Tibial nerve (tissue), 4 donors: ENCODE data around the gene ERP27. TPM values are rescaled to one million over a fixed set of nuclear protein-coding genes. Genes with fewer than 3 reads are reported as not detected.

Experiments used
- DNase-seq, 2 donors: peaks; one replicate each; pipeline ENCODE4 v3.0.0-alpha.2; 2019; ENCODE audit warnings: low spot score in 2 of 2
- H3K27ac ChIP-seq, 4 donors: fragments of 200-600 bp; sonication (generic) in 3 of 4; one replicate each; pipeline ENCODE4 v1.5.1; 2017 to 2019; ENCODE audit warnings: mild to moderate bottlenecking in 1 of 4
- H3K27me3 ChIP-seq, 2 donors: fragments of 200-600 bp; sonication (generic) in 1 of 2; one replicate each; pipeline versions ENCODE4 v1.5.1 to v1.6.0; 2017 to 2019
- H3K36me3 ChIP-seq, 3 donors: fragments of 200-600 bp; sonication (generic); one replicate each; pipeline ENCODE4 v1.5.1; 2018 to 2019
- H3K4me1 ChIP-seq, 4 donors: fragments of 200-600 bp; sonication (generic) in 3 of 4; one replicate each; pipeline ENCODE4 v1.5.1; 2017 to 2019
- H3K4me3 ChIP-seq, 4 donors: fragments of 200-600 bp; sonication (generic) in 3 of 4; one replicate each; pipeline ENCODE4 v1.5.1; 2017 to 2019; ENCODE audit warnings: mild to moderate bottlenecking in 1 of 4, moderate library complexity in 1 of 4
- H3K9me3 ChIP-seq, 4 donors: fragments of 200-600 bp; sonication (generic) in 3 of 4; one replicate each; pipeline ENCODE4 v1.5.1; 2017 to 2019
- CTCF ChIP-seq, 5 experiments: fragments of 200-600 bp in 3 of 5; fragments of 450-650 bp in 2 of 5; sonication (generic) in 3 of 5; IDR thresholded peaks; one replicate each; pipeline ENCODE4 v1.5.1; 2016 to 2019; ENCODE audit warnings: antibody characterized with exemption in 5 of 5, mild to moderate bottlenecking in 3 of 5, moderate library complexity in 2 of 5
- EP300 ChIP-seq, 2 donors: sonication (generic); formaldehyde crosslinking; IDR thresholded peaks; one replicate each; pipeline ENCODE4 v1.6.1; 2017; ENCODE audit warnings: antibody characterized with exemption in 2 of 2, mild to moderate bottlenecking in 1 of 2
- POLR2A ChIP-seq, 2 donors: fragments of 450-650 bp; IDR thresholded peaks; one replicate each; pipeline ENCODE4 v1.6.1; 2017; ENCODE audit warnings: antibody characterized with exemption in 2 of 2, mild to moderate bottlenecking in 2 of 2, moderate library complexity in 2 of 2
- WGBS, 2 donors: methylation state at CpG; one replicate each; pipeline ENCODE4 v1.1.5; 2018; 5-methylcytosine and 5-hydroxymethylcytosine counted together
- total RNA-seq, 4 donors: library from RNA; depleted of rRNA; stranded (reverse); fragments of >200 nt; gene quantifications; one replicate each; pipeline ENCODE4 v1.1.0, GENCODE V29; 2016

Gene ERP27
- total RNA-seq, 4 donors from 2014 or later = not detected

- Histone ChIP-seq H3K4me3 (peak overlapping the region in 2 of 4 donors; percentile 33 to 47), H3K27ac (peak overlapping the region in 3 of 4 donors; percentile 69 to 84 (median 82)), H3K9me3 (no peaks in the 10 kb centered on the region), H3K36me3 (peaks cover 0 to 10% (median 0%) of the 10 kb centered on the region in 3 donors), H3K27me3 (no peaks in the 10 kb centered on the region), H3K4me1 (peaks cover 0 to 31% (median 2%) of the 10 kb centered on the region in 4 donors)
- WGBS, 2 donors = 68 to 76% methylated on average over 6 of the region's 6 CpGs
- no peak for DNase-seq
- TF ChIP-seq CTCF (IDR thresholded peaks at IDR 0.05) (no peak), POLR2A (IDR thresholded peaks at IDR 0.05) (no peak), EP300 (IDR thresholded peaks at IDR 0.05) (no peak)
Observed at GRCh38 chr12:14886271-14886670, 52.1 kb downstream of the ERP27 start.

- Histone ChIP-seq H3K27me3 (no peaks in the 10 kb centered on the region), H3K36me3 (peaks cover 0 to 10% (median 0%) of the 10 kb centered on the region in 3 donors), H3K4me3 (peak within 1 kb of the TSS; percentile 17 to 47 (median 32)), H3K4me1 (peaks cover 0 to 31% (median 2%) of the 10 kb centered on the region in 4 donors), H3K27ac (peak within 1 kb of the TSS; percentile 64 to 84 (median 76)), H3K9me3 (no peaks in the 10 kb centered on the region)
- TF ChIP-seq CTCF (IDR thresholded peaks at IDR 0.05) (no peak), POLR2A (IDR thresholded peaks at IDR 0.05) (peak in 1 of 2 donors; percentile 35), EP300 (IDR thresholded peaks at IDR 0.05) (peak in 1 of 2 donors; percentile 90)
- 25 to 43% methylated on average over 6 of the region's 6 CpGs for WGBS, 2 donors
- DNase-seq = peak; percentile 19 to 75
Observed at GRCh38 chr12:14885718-14886221, 52.6 kb downstream of the ERP27 start, which contains the start of gene MGP. TSS of gene MGP (minus strand) at chr12:14885854. CDS start at chr12:14885791, 63 bp downstream.

GRCh38 chr12:14884458-14884878, 53.9 kb downstream of the ERP27 start:
- no peaks in the 10 kb centered on the region for H3K27me3 ChIP-seq
- peak overlapping the region; percentile 17 to 47 (median 32) for H3K4me3 ChIP-seq
- peaks cover 0 to 31% (median 2%) of the 10 kb centered on the region in 4 donors for H3K4me1 ChIP-seq
- H3K27ac ChIP-seq = peak overlapping the region; percentile 64 to 84 (median 76)
- H3K36me3 ChIP-seq = peaks cover 0 to 10% (median 0%) of the 10 kb centered on the region in 3 donors
- peak in 1 of 2 donors; percentile 75 for TF ChIP-seq EP300 (IDR thresholded peaks at IDR 0.05)
- TF ChIP-seq CTCF (IDR thresholded peaks at IDR 0.05) = no peak
- H3K9me3 ChIP-seq = no peaks in the 10 kb centered on the region
- peak; percentile 79 to 90 for DNase-seq
- WGBS, 2 donors = 2 to 3% methylated on average over 5 of the region's 5 CpGs

DNA sequence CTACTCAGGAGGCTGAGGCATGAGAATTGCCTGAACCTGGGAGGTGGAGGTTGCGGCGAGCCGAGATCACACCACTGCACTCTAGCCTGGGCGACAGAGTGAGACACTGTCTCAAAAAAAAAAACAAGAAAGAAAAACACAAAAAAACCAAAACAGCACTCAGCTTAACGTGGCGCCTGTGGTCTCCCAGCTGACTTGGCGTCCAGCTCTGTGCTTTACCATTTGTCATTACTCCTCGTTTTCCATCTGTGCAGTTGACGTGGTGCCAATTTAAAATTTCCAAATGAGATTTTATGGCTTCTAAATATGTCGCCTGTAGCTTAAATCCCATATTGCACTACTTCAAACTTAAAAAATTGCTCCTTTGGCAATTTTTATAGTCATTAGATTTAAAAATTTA, 54.7 kb downstream of the ERP27 start:
- TF ChIP-seq CTCF (IDR thresholded peaks at IDR 0.05) = no peak
- TF ChIP-seq POLR2A (IDR thresholded peaks at IDR 0.05) = no peak
- TF ChIP-seq EP300 (IDR thresholded peaks at IDR 0.05) = no peak
- DNase-seq = no peak
- Histone ChIP-seq H3K27ac (peak overlapping the region; percentile 64 to 84 (median 76)), H3K4me1 (peaks cover 0 to 31% (median 2%) of the 10 kb centered on the region in 4 donors), H3K4me3 (peak overlapping the region in 2 of 4 donors; percentile 18 to 47), H3K9me3 (no peaks in the 10 kb centered on the region), H3K27me3 (no peaks in the 10 kb centered on the region), H3K36me3 (peaks cover 0 to 10% (median 0%) of the 10 kb centered on the region in 3 donors)
- WGBS, 2 donors = 69 to 74% methylated on average over 10 of the region's 10 CpGs

- 74 to 79% methylated on average over 6 of the region's 6 CpGs for WGBS, 2 donors
- no peak for TF ChIP-seq POLR2A (IDR thresholded peaks at IDR 0.05)
- no peak for TF ChIP-seq EP300 (IDR thresholded peaks at IDR 0.05)
- no peak for TF ChIP-seq CTCF (IDR thresholded peaks at IDR 0.05)
- Histone ChIP-seq H3K27me3 (no peaks in the 10 kb centered on the region), H3K4me1 (peaks cover 0 to 24% (median 2%) of the 10 kb centered on the region in 4 donors), H3K4me3 (no peak overlapping the region), H3K9me3 (no peaks in the 10 kb centered on the region), H3K36me3 (peaks cover 0 to 10% (median 0%) of the 10 kb centered on the region in 3 donors), H3K27ac (no peak overlapping the region)
- DNase-seq = no peak
Observed at GRCh38 chr12:14880890-14881453, 57.4 kb downstream of the ERP27 start.
